HepG2 (cell line): ENCODE results near the gene RBM34. TPM values are rescaled to one million over a fixed set of nuclear protein-coding genes. Genes with fewer than 3 reads are reported as not detected.

Experiments used
- ARID4A ChIP-seq: sonication (generic); formaldehyde crosslinking; IDR thresholded peaks from 2 replicates; pipeline ENCODE4 v1.5.0; 2020; ENCODE audit warnings: mild to moderate bottlenecking, missing genetic modification reagents, borderline replicate concordance
- BRCA1 ChIP-seq: sonication (generic); formaldehyde crosslinking; IDR thresholded peaks from 2 replicates; pipeline ENCODE4 v1.4.0; 2020; ENCODE audit warnings: missing genetic modification reagents
- FUBP1 ChIP-seq: sonication (generic); formaldehyde crosslinking; IDR thresholded peaks from 2 replicates; pipeline ENCODE4 v1.5.1; 2020; ENCODE audit warnings: missing genetic modification reagents, mild to moderate bottlenecking, borderline replicate concordance
- HBP1 ChIP-seq: IDR thresholded peaks from 2 replicates; pipeline ENCODE4 v1.6.1; 2016; ENCODE audit warnings: low read depth, control low read depth
- MTF2 ChIP-seq: sonication (generic); formaldehyde crosslinking; IDR thresholded peaks from 2 replicates; pipeline ENCODE4 v1.5.0; 2020; ENCODE audit warnings: missing genetic modification reagents, borderline replicate concordance
- RCOR2 ChIP-seq: IDR thresholded peaks from 2 replicates; pipeline ENCODE4 v1.6.1; 2016; ENCODE audit warnings: missing biosample characterization, missing genetic modification reagents
- SMARCC2 ChIP-seq: fragments of 450-650 bp; IDR thresholded peaks from 2 replicates; pipeline ENCODE4 v1.6.1; 2017; ENCODE audit warnings: antibody characterized with exemption, mild to moderate bottlenecking
- SNRNP70 ChIP-seq: fragments of 200-400 bp; formaldehyde crosslinking; IDR thresholded peaks from 2 replicates; pipeline ENCODE4 v1.6.1; 2017; ENCODE audit warnings: mild to moderate bottlenecking, low read depth, low read length, moderate library complexity
- ZNF503 ChIP-seq: sonication (generic); formaldehyde crosslinking; IDR thresholded peaks from 2 replicates; pipeline ENCODE4 v1.4.0; 2020; ENCODE audit warnings: missing genetic modification reagents
- ZNF777 ChIP-seq: sonication (generic); formaldehyde crosslinking; IDR thresholded peaks from 2 replicates; pipeline ENCODE4 v1.4.0; 2020; ENCODE audit warnings: missing genetic modification reagents
- polyA plus RNA-seq, 8 experiments: library from polyadenylated mRNA; depleted of rRNA in 3 of 8; stranded (reverse) in 7 of 8; unstranded in 1 of 8; fragments of >200 nt; fragmentation: Illumina TruSeq in 4 of 8; extraction: Trizol in 4 of 8; gene quantifications; 2 replicates each; pipeline versions ENCODE4 v1.2.1 to v1.2.3, GENCODE V29; 2011 to 2016; ENCODE audit warnings: low read depth in 4 of 8, missing spikeins in 1 of 8, mixed read lengths in 1 of 8; ENCODE audit not compliant: insufficient read depth in 1 of 8
- total RNA-seq, 5 experiments: library from RNA; depleted of rRNA; stranded (reverse); fragments of >200 nt; fragmentation: Illumina TruSeq; extraction: Trizol; gene quantifications; 2 replicates each; pipeline ENCODE4 v1.2.3, GENCODE V29; 2016; ENCODE audit warnings: low read depth in 1 of 5
- TF ChIP-seq, protein P1 (sequence below): sonication (generic); formaldehyde crosslinking; IDR thresholded peaks from 2 replicates; pipeline ENCODE4 v1.8.1; 2022; ENCODE audit warnings: mild to moderate bottlenecking, missing genetic modification reagents
- TF ChIP-seq, protein P2 (sequence below): sonication (generic); formaldehyde crosslinking; IDR thresholded peaks from 2 replicates; pipeline ENCODE4 v1.9.0; 2021; ENCODE audit warnings: missing genetic modification reagents, borderline replicate concordance

The RBM34 gene
- total and polyA plus RNA-seq, 2 of the 13 experiments (the other 11 are each of a cell fraction or from before 2014, with no cell fraction given), result 34.7 to 73.0 TPM

DNA sequence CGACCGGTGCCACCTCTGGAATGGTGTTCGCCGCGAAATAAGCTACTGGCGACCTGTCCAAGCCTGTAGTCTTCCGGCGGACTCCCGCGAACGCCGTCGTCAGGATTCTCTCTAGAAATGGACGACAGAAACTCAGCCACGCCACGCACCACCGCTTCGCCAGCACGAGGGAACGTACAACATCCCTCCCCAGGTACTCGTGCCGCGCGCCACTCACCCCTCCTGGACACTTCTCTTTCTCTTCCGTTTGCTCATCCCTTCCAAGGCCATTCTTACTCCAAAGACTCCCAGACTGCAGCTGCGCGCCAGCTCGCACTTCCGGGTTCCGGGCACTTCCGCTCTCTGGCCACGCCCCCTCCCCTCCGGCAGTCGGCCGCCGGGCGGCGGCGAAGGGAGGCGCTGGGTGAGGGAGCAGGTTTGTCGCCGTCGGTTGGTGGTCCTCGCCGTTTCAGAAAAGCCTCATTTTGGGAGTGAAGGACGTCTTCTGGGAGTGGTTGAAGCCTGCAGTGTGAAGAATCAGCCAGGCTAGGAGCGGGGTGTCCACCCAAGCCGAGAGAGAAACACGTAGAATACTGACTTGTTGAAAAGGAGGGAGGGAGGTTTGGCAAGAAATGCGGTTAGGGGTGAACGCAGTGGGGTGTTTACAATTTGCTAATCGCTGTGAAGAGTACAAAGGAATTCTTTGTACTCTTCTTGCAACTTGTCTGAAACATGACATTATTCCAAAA is at the start of gene RBM34 (continued):
- TF ChIP-seq FUBP1 (CRISPR knock-in tag) (0 out of 2 replicates have a peak, but pooled peaks have one; percentile 95), ZNF777 (peak; percentile 77), RCOR2 (0 out of 2 replicates have a peak, but pooled peaks have one; percentile 48), SNRNP70 (no peak), ZNF503 (CRISPR knock-in tag) (0 out of 2 replicates have a peak, but pooled peaks have one; percentile 59), SMARCC2 (no peak), MTF2 (CRISPR knock-in tag) (no peak), ARID4A (CRISPR knock-in tag) (peak; percentile 96), BRCA1 (CRISPR knock-in tag) (peak; percentile 89), HBP1 (CRISPR knock-in tag) (peak; percentile 65; the same call in 1 of the 2 replicates)
- TF ChIP-seq, protein P1, sequence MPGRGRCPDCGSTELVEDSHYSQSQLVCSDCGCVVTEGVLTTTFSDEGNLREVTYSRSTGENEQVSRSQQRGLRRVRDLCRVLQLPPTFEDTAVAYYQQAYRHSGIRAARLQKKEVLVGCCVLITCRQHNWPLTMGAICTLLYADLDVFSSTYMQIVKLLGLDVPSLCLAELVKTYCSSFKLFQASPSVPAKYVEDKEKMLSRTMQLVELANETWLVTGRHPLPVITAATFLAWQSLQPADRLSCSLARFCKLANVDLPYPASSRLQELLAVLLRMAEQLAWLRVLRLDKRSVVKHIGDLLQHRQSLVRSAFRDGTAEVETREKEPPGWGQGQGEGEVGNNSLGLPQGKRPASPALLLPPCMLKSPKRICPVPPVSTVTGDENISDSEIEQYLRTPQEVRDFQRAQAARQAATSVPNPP (CRISPR knock-in tag), result no peak
- TF ChIP-seq, protein P2, sequence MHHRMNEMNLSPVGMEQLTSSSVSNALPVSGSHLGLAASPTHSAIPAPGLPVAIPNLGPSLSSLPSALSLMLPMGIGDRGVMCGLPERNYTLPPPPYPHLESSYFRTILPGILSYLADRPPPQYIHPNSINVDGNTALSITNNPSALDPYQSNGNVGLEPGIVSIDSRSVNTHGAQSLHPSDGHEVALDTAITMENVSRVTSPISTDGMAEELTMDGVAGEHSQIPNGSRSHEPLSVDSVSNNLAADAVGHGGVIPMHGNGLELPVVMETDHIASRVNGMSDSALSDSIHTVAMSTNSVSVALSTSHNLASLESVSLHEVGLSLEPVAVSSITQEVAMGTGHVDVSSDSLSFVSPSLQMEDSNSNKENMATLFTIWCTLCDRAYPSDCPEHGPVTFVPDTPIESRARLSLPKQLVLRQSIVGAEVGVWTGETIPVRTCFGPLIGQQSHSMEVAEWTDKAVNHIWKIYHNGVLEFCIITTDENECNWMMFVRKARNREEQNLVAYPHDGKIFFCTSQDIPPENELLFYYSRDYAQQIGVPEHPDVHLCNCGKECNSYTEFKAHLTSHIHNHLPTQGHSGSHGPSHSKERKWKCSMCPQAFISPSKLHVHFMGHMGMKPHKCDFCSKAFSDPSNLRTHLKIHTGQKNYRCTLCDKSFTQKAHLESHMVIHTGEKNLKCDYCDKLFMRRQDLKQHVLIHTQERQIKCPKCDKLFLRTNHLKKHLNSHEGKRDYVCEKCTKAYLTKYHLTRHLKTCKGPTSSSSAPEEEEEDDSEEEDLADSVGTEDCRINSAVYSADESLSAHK (CRISPR knock-in tag), result peak; percentile 64; the same call in 1 of the 2 replicates
